AG04450 (cell line): ENCODE results near the gene NUDT9. TPM values are rescaled to one million over a fixed set of nuclear protein-coding genes. Genes with fewer than 3 reads are reported as not detected.
"Not testable (repeated sequence)": the region's sequence is repeated elsewhere in the genome, so short reads cannot be mapped to it uniquely, and the experiment has no call there.

Experiments
- CTCF ChIA-PET: fragments of 300-600, 350-600 bp; formaldehyde crosslinking; extraction: SDS; loops from one replicate; lab custom pipeline; 2022; ENCODE audit warnings: antibody characterized with exemption, inconsistent platforms; lab: Charles Lee
- POLR2A ChIA-PET: fragments of 350-600 bp; formaldehyde crosslinking; extraction: SDS; loops from one replicate; lab custom pipeline; 2021; ENCODE audit warnings: antibody characterized with exemption, inconsistent platforms; lab: Yijun Ruan, JAX
- DNase-seq: peaks from one replicate; pipeline ENCODE4 v3.0.0-alpha.2; 2011; ENCODE audit warnings: low read depth, low spot score
- H3K27ac ChIP-seq: one replicate; pipeline ENCODE4 v1.5.1; 2012; ENCODE audit warnings: low read depth, low read length, control low read depth
- H3K27me3 ChIP-seq: one replicate; pipeline ENCODE4 v1.6.0; 2012; ENCODE audit warnings: low read length; ENCODE audit not compliant: control insufficient read depth, insufficient read depth
- H3K4me3 ChIP-seq: 2 replicates; pipeline ENCODE4 v1.5.1; 2011; ENCODE audit warnings: mild to moderate bottlenecking, low read depth, low read length, control low read depth
- H3K9me3 ChIP-seq: 2 replicates; pipeline ENCODE4 v1.5.1; 2012; ENCODE audit warnings: low read length; ENCODE audit not compliant: control insufficient read depth, insufficient read depth
- polyA plus RNA-seq: library from polyadenylated mRNA; depleted of rRNA; stranded (reverse); fragments of >200 nt; gene quantifications from 2 replicates; pipeline ENCODE4 v1.2.3, GENCODE V29; 2011
- TF ChIP-seq, protein P1 (sequence below): IDR thresholded peaks from 2 replicates; pipeline ENCODE4 v1.5.1; 2011; ENCODE audit warnings: low read depth, low read length, control low read depth, inconsistent platforms

NUDT9 gene
- polyA plus RNA-seq, 1 experiment = 31.4 TPM

DNA sequence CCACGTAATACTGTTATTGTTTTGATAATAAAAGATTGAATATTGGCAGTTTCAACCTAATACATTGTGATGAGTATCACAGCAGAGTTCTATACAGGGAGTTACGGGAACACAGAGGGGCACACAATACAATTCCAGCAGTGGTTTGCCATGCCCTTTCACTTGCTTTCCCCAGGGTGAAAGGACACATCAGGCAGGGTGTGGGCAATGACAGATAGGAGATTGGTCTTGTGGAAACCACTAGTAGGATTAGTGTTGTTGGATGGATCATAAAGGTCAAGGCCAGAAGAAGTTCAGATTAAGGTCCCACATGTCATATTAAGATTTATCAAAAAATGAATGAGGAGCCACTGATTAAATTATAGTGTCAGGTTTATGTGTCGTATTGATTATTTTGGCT lies 39.4 kb upstream of the NUDT9 start:
- no peak for DNase-seq
- Histone ChIP-seq H3K4me3 (no peak overlapping the region), H3K27ac (no peak overlapping the region), H3K27me3 (no peaks in the 10 kb centered on the region), H3K9me3 (no peaks in the 10 kb centered on the region; the same call in 1 of the 2 replicates)
- POLR2A ChIA-PET = no interaction called here
- CTCF ChIA-PET = interaction anchor here (1.9 to 2.4 kb wide), 2 partner anchors 8 to 82 kb away, joined by 11 to 20 read pairs; partner anchors contain the start of gene HSD17B11
- TF ChIP-seq, protein P1, sequence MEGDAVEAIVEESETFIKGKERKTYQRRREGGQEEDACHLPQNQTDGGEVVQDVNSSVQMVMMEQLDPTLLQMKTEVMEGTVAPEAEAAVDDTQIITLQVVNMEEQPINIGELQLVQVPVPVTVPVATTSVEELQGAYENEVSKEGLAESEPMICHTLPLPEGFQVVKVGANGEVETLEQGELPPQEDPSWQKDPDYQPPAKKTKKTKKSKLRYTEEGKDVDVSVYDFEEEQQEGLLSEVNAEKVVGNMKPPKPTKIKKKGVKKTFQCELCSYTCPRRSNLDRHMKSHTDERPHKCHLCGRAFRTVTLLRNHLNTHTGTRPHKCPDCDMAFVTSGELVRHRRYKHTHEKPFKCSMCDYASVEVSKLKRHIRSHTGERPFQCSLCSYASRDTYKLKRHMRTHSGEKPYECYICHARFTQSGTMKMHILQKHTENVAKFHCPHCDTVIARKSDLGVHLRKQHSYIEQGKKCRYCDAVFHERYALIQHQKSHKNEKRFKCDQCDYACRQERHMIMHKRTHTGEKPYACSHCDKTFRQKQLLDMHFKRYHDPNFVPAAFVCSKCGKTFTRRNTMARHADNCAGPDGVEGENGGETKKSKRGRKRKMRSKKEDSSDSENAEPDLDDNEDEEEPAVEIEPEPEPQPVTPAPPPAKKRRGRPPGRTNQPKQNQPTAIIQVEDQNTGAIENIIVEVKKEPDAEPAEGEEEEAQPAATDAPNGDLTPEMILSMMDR = no peak

DNA sequence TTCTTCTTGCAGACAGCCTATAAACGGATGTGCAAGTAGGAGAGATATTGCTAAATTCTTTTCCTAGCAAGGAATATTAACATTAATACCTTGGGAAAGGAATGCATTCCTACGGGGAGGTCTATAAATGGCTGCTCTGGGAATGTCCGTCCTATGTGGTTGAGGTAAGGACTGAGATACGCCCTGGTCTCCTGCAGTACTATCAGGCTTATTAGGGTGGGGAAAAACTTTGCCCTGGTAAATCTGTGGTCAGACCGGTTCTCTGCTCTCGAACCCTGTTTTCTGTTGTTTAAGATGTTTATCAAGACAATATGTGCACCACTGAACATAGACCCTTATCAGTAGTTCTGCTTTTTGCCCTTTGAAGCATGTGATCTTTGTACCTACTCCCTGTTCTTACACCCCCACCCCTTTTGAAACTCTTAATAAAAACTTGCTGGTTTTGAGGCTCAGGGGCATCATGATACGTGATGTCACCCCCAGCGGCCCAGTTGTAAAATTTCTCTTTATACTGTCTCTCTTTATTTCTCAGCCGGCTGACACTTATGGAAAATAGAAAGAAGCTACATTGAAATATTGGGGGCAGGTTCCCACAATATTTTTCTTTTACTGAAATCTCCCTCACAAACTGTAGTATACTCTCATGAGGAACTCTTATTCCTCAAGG lies 37.8 kb upstream of the NUDT9 start:
- POLR2A ChIA-PET, DNase-seq, H3K27me3 ChIP-seq, H3K27ac ChIP-seq, H3K4me3 ChIP-seq, H3K9me3 ChIP-seq: not testable (repeated sequence)
- CTCF ChIA-PET = interaction anchor here (1.1 kb wide), 1 partner anchor 9 kb away, joined by 3 read pairs; no protein-coding TSS in a partner anchor

DNA sequence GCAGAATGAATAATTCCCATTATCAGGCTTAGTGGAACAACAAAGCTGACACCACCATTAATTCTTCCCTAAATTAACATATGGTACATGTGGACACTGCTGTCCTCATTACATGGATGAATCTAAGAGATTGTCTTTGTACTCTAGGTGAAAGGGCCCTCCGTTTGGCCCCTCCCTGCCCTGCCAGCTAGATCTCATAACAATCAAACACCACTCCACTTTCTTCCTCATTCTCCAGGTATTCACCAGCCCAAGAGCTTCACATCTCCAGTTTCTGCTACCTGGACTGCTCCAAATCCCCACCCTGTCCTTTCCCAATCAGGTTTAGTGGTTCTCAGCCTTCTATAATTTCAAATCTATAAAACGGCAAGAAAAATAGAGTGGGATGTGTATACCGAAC lies 35.1 kb upstream of the NUDT9 start:
- H3K4me3 ChIP-seq = no peak overlapping the region
- POLR2A ChIA-PET = no interaction called here

DNA sequence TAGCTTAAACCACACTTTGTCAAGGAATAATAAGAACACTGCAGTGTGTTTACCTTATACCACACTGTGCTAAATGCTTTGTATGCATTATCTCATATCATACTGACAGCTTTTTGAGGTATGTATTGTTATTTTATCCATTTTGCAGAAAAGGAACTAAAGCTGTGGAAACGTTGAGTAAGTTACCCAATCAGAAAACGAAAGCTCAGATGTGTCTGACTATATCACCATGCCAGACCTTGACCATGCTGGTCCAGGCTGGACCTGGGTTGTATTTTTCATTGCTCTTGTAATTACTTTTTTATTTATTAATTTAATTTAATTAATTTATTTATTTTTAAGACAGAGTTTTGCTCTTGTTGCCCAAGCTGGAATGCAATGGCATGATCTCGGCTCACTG lies 33.5 kb upstream of the NUDT9 start:
- POLR2A ChIA-PET = interaction anchor here (0.6 kb wide), 1 partner anchor 34 kb away, joined by 3 read pairs; no protein-coding TSS in a partner anchor
- peaks cover 3% of the 10 kb centered on the region for H3K9me3 ChIP-seq
- H3K27ac ChIP-seq = no peak overlapping the region
- DNase-seq = no peak
- TF ChIP-seq, protein P1 = no peak
- no peaks in the 10 kb centered on the region for H3K27me3 ChIP-seq
- H3K4me3 ChIP-seq = no peak overlapping the region
- CTCF ChIA-PET = interaction anchor here (6.3 kb wide), 1 partner anchor 13 kb away, joined by 48 read pairs; no protein-coding TSS in a partner anchor

More for the DNA sequence above, 35.1 kb upstream of the NUDT9 start:
- TF ChIP-seq, protein P1 = no peak
- CTCF ChIA-PET = interaction anchor here (0.8 to 6.3 kb wide), 2 partner anchors 11 to 78 kb away, joined by 3 to 48 read pairs; no protein-coding TSS in a partner anchor
- Histone ChIP-seq H3K9me3 (peaks cover 3% of the 10 kb centered on the region), H3K27ac (no peak overlapping the region), H3K27me3 (no peaks in the 10 kb centered on the region)
- no peak for DNase-seq

DNA sequence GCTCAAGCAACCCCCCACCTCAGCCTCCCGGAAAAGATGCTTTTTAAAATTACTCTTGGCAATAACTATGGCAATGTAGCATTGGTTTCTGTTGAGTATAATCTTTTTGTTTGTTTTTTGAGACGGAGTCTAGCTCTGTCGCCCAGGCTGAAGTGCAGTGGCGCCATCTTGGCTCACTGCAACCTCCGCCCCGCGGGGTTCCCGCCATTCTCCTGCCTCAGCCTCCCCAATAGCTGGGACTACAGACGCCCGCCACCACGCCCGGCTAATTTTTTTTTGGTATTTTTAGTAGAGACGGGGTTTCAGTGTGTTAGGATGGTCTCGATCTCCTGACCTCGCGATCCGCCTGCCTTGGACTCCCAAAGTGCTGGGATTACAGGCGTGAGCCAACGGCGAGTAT lies 32.3 kb upstream of the NUDT9 start:
- peak overlapping the region; percentile 79 for H3K4me3 ChIP-seq
- POLR2A ChIA-PET = interaction anchor here (0.9 to 1.7 kb wide), 4 partner anchors 12 to 71 kb away, joined by 3 to 27 read pairs (median 4); partner anchors contain the start of gene NUDT9
- H3K27me3 ChIP-seq, H3K9me3 ChIP-seq, H3K27ac ChIP-seq, DNase-seq: not testable (repeated sequence)
- CTCF ChIA-PET = interaction anchor here (0.9 to 6.3 kb wide), 9 partner anchors 11 to 240 kb away, joined by 3 to 48 read pairs (median 5); partner anchors contain the start of gene NUDT9

DNA sequence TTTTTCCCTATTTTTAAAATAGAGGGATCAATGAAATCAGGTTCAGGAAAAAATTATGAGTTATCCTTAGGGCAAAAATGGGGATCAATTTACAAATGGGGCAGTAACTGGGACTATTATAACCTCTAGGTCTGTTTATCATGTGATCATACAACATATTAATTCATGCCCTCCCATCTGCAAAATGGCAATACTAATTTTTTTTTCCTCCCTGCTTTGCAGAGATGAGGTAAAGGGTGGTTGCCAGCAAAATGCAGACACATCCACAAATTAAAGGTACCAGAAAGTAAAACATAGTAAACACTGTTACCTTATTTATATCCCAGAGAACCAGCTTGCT lies 31.9 kb upstream of the NUDT9 start:
- DNase-seq = no peak
- ChIA-PET CTCF (interaction anchor here (0.7 to 6.3 kb wide), 16 partner anchors 8 to 256 kb away, joined by 3 to 48 read pairs (median 4); partner anchors contain the start of gene NUDT9), POLR2A (interaction anchor here (0.9 to 1.7 kb wide), 5 partner anchors 11 to 71 kb away, joined by 3 to 27 read pairs (median 5); partner anchors contain the start of gene NUDT9)
- Histone ChIP-seq H3K27ac (peak overlapping the region; percentile 79), H3K9me3 (peaks cover 3% of the 10 kb centered on the region), H3K4me3 (peak overlapping the region; percentile 79), H3K27me3 (no peaks in the 10 kb centered on the region)
- TF ChIP-seq, protein P1 = no peak
